ENCODE data around the gene MEI1. TPM values are rescaled to one million over a fixed set of nuclear protein-coding genes. Genes with fewer than 3 reads are reported as not detected.
"Not testable (repeated sequence)": the region's sequence is repeated elsewhere in the genome, so short reads cannot be mapped to it uniquely, and the experiment has no call there.

MEI1 gene
- total and polyA plus RNA-seq, 2 donors (not counting 1 experiment from before 2014, with no cell fraction given): 50.1 to 64.8 TPM

GRCh38 chr22:41834005-41834944 lies 135.0 kb downstream of the MEI1 start:
- Mint-ChIP-seq H3K27me3 (no peaks in the 10 kb centered on the region), H3K9me3 (ENCODE audit: insufficient read depth) (no peaks in the 10 kb centered on the region), H3K4me1 (peaks cover 68% of the 10 kb centered on the region), H3K27ac (peak overlapping the region; percentile 93), H3K4me3 (peak overlapping the region; percentile 96)
- Histone ChIP-seq H3K4me2 (replicated peaks; ENCODE audit: low read depth, low read length, poor library complexity, severe bottlenecking) (peak overlapping the region; percentile 92), H3K27ac (ENCODE audit: low read length in 2 of 2) (peak overlapping the region; percentile 87 to 100), H3K4me1 (ENCODE audit: control insufficient read depth in 2 of 2, insufficient read depth in 2 of 2, low read length in 2 of 2) (peaks cover 31 to 49% of the 10 kb centered on the region in 2 donors), H3K36me3 (replicated peaks in 1 of 2; ENCODE audit: control extremely low read depth in 1 of 2, control insufficient read depth in 1 of 2, extremely low read depth in 1 of 2, insufficient read depth in 2 of 2, low read length in 1 of 2) (peaks cover 0 to 24% of the 10 kb centered on the region in 2 experiments), H2AFZ (ENCODE audit: insufficient read depth, low read depth, low read length, poor library complexity, severe bottlenecking) (peak overlapping the region; percentile 59), H3K79me2 (ENCODE audit: control insufficient read depth, insufficient read depth, low read length) (peaks cover 64% of the 10 kb centered on the region), H3K9me3 (ENCODE audit: control extremely low read depth in 1 of 3, control insufficient read depth in 2 of 3, insufficient read depth in 1 of 3, low read length in 2 of 3) (no peaks in the 10 kb centered on the region), H3K4me3 (ENCODE audit: control extremely low read depth in 1 of 5, extremely low read depth in 1 of 5, insufficient read depth in 1 of 5, low read depth in 2 of 5, low read length in 4 of 5) (peak overlapping the region in 4 of 5 experiments; percentile 81 to 92 (median 90)), H3K9ac (ENCODE audit: low read length) (peak overlapping the region; percentile 97), H3K27me3 (replicated peaks in 1 of 4; ENCODE audit: control extremely low read depth in 1 of 4, control insufficient read depth in 3 of 4, insufficient read depth in 4 of 4, low read length in 3 of 4) (no peaks in the 10 kb centered on the region), H4K20me1 (ENCODE audit: control insufficient read depth, insufficient read depth, low read length, poor library complexity, severe bottlenecking) (peaks cover 19% of the 10 kb centered on the region)
- 16% methylated on average over 10 of the region's 14 CpGs for WGBS (ENCODE audit: insufficient coverage)
- TF ChIP-seq EZH2 (IDR thresholded peaks at IDR 0.05; ENCODE audit: borderline replicate concordance, insufficient read depth, low read depth, low read length, poor library complexity, severe bottlenecking) (no peak), CTCF (IDR thresholded peaks at IDR 0.05) (no peak)
- ATAC-seq (ENCODE audit: low read depth): no peak
- ChIA-PET POLR2A (interaction anchor here (0.7 to 4.6 kb wide), 10 partner anchors 19 to 113 kb away, joined by 3 to 64 read pairs (median 10); partner anchors contain the start of gene CENPM), CTCF (interaction anchor here (1.0 to 3.9 kb wide), 8 partner anchors 11 to 137 kb away, joined by 3 to 25 read pairs (median 6); no protein-coding TSS in a partner anchor)
- intact Hi-C loops (cut with micrococcal nuclease): no loop called here
- DNase-seq: peak; percentile 35

GRCh38 chr22:41835462-41835861 lies 136.2 kb downstream of the MEI1 start:
- 100% methylated on average over 5 of the region's 8 CpGs for WGBS (ENCODE audit: insufficient coverage)
- intact Hi-C loops (cut with micrococcal nuclease); H2AFZ ChIP-seq (ENCODE audit: insufficient read depth, low read depth, low read length, poor library complexity, severe bottlenecking); DNase-seq; H3K4me2 ChIP-seq (replicated peaks; ENCODE audit: low read depth, low read length, poor library complexity, severe bottlenecking); H3K4me3 ChIP-seq (ENCODE audit: control extremely low read depth in 1 of 5, extremely low read depth in 1 of 5, insufficient read depth in 1 of 5, low read depth in 2 of 5, low read length in 4 of 5); H3K4me3 Mint-ChIP-seq; ATAC-seq (ENCODE audit: low read depth); H3K9ac ChIP-seq (ENCODE audit: low read length); H3K27me3 Mint-ChIP-seq; H3K9me3 Mint-ChIP-seq (ENCODE audit: insufficient read depth); H3K9me3 ChIP-seq (ENCODE audit: control extremely low read depth in 1 of 3, control insufficient read depth in 2 of 3, insufficient read depth in 1 of 3, low read length in 2 of 3); H3K27me3 ChIP-seq (replicated peaks in 1 of 4; ENCODE audit: control extremely low read depth in 1 of 4, control insufficient read depth in 3 of 4, insufficient read depth in 4 of 4, low read length in 3 of 4); POLR2A ChIA-PET: not testable (repeated sequence)
- H4K20me1 ChIP-seq (ENCODE audit: control insufficient read depth, insufficient read depth, low read length, poor library complexity, severe bottlenecking): peaks cover 22% of the 10 kb centered on the region
- H3K4me1 ChIP-seq (ENCODE audit: control insufficient read depth in 2 of 2, insufficient read depth in 2 of 2, low read length in 2 of 2): peaks cover 37 to 43% of the 10 kb centered on the region in 2 donors
- Mint-ChIP-seq H3K27ac (peak overlapping the region; percentile 16), H3K4me1 (peaks cover 69% of the 10 kb centered on the region)
- peaks cover 0 to 29% of the 10 kb centered on the region in 2 experiments for H3K36me3 ChIP-seq (replicated peaks in 1 of 2; ENCODE audit: control extremely low read depth in 1 of 2, control insufficient read depth in 1 of 2, extremely low read depth in 1 of 2, insufficient read depth in 2 of 2, low read length in 1 of 2)
- H3K79me2 ChIP-seq (ENCODE audit: control insufficient read depth, insufficient read depth, low read length): peaks cover 76% of the 10 kb centered on the region
- H3K27ac ChIP-seq (ENCODE audit: low read length in 2 of 2): peak overlapping the region in 1 of 2 donors; percentile 60
- CTCF ChIA-PET: interaction anchor here (1.5 to 1.9 kb wide), 3 partner anchors 11 to 105 kb away, joined by 3 to 8 read pairs (median 8); no protein-coding TSS in a partner anchor

All from B cell (primary cell).